Uterus (tissue), 2 donors: ENCODE measurements around the gene FCRLB.

Experiments
- CTCF ChIP-seq, 4 experiments: fragments of 200-600 bp in 2 of 4; fragments of 450-650 bp in 2 of 4; sonication (generic) in 2 of 4; IDR thresholded peaks; one replicate each; pipeline ENCODE4 v1.5.1; 2016 to 2019; ENCODE audit warnings: antibody characterized with exemption in 4 of 4, mild to moderate bottlenecking in 2 of 4, moderate library complexity in 1 of 4
- POLR2A ChIP-seq, 2 donors: fragments of 450-650 bp; IDR thresholded peaks; one replicate each; pipeline ENCODE4 v1.6.1; 2016; ENCODE audit warnings: antibody characterized with exemption in 2 of 2, mild to moderate bottlenecking in 1 of 2, moderate library complexity in 1 of 2

- TF ChIP-seq CTCF (IDR thresholded peaks at IDR 0.05) (no peak), POLR2A (IDR thresholded peaks at IDR 0.05) (no peak)
These were observed 44.9 kb upstream of the FCRLB start for GRCh38 chr1:161676441-161676840.
